Left lobe of liver (tissue), 2 donors: ENCODE measurements around the gene GSTT4. TPM values are rescaled to one million over a fixed set of nuclear protein-coding genes. Genes with fewer than 3 reads are reported as not detected.
"Not testable (repeated sequence)": the region's sequence is repeated elsewhere in the genome, so short reads cannot be mapped to it uniquely, and the experiment has no call there.

Source experiments
- ATAC-seq: fragments of 200-7000 bp; cut with Tn5 transposase; one replicate; pipeline ENCODE4 v1.9.1; 2020; ENCODE audit warnings: mild to moderate bottlenecking, moderate library complexity
- DNase-seq: peaks from one replicate; pipeline ENCODE4 v3.0.0-alpha.2; 2020; ENCODE audit warnings: low spot score
- total RNA-seq: library from RNA; stranded (reverse); gene quantifications from one replicate; pipeline ENCODE4 v1.2.1, GENCODE V29; 2021
- donor health status: DM: no; HTN: no; CAD: no; lungs with moderate emphysema.
- donor health status: DM: no; HTN: yes; CAD: no.

Gene GSTT4
- total RNA-seq, 1 donor from 2014 or later = not detected

DNA sequence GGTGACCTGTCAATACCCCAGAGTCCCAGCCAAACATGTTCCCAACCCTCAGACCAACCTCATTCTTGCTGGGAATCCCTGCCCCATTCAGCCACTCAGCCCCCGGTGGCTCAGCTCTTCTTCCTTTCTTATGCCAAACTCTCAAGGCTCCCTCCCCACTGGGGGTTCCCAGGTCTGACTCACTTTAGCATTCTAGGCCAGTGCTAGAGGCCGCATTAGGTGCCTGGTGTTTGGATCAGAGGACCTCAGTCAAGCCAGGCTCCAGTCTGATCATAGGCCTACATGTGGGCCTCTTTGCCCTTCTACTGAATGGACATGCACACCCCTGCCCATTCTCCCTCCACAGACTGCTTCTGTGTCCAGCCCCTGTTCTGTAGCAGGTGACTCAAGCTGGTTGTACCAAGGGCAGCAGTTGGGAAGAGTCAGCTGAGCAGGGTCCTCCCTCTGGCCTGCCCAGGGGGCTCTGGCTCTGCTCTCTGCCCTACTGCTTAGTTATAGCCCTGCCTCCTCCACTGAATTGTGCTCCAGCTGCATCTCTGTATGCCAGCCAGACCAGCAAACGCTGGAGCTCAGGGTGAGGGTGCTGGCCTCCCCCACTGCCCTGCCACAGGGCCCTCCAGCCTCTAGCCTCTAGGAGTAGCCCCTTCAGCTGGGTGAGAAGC is 15.5 kb downstream of the GSTT4 start:
- DNase-seq, ATAC-seq: not testable (repeated sequence)

DNA sequence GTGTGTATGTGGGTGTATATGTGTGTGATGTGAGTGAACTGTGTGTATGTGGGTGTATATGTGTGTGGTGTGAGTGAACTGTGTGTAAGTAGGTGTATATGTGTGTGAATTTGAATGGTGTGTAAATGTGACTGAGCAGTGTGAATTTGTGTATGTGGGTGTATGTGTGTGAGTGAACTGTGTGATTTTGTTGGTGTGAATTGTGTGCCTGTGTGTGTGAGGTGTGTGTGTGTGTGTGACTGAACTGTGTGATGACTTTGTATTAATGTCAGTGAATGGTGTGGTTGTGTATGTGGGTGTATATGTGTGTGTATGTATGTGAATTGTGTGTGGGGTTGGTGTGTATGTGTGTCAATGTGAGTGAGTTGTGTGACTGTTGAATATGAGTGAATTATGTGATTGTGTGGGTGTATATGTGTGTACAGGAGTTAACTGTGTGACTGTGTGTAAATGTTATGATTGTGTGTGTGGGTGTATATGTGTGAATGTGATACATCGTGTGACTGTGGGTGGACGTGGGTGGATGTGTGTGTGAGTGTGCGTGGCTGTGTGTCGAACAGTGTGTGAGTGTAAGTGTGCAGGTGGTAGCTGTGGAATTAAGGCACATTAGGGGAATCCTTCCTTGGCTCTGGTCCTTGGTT is 18.6 kb downstream of the GSTT4 start:
- ATAC-seq, DNase-seq: not testable (repeated sequence)

DNA sequence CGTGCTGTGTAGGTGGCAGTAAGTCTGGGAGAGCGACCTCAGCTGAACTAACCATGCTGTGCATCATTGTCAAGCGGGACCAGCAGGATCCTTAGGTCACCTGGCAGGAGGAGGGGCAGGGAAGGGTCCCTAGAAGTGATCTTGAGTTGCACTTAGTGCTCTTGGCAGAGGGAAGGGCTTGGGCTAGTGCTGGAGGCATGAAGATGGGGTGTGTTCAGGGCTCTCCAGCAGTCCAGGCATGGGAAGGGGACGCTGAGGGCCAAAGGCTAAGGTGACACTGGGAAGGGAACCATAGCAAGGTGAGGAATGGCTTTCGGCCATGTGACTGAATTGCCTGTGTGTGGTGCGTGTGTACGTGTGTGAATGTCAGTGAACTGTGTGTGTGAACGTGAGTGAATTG is 19.2 kb downstream of the GSTT4 start:
- not testable (repeated sequence) for DNase-seq, ATAC-seq

DNA sequence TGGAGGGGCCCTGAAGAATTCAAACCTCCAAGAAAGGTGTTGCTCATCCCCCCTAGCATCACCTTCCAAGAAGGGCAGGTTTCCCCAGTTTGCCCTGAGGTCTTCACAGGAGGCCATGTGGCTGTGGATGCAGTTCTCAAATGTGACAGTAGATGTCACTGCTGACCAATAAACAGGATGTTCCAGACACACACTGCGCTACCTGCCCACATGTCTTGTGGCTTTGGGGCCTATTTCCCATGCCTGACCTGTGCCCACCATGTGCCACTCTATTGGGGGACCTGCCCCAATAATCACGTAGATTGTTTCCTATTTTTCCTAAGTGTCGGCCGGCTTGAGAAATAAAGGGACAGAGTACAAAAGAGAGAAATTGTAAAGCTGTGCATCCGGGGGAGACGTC is 20.8 kb downstream of the GSTT4 start:
- DNase-seq = no peak
- ATAC-seq = no peak

DNA sequence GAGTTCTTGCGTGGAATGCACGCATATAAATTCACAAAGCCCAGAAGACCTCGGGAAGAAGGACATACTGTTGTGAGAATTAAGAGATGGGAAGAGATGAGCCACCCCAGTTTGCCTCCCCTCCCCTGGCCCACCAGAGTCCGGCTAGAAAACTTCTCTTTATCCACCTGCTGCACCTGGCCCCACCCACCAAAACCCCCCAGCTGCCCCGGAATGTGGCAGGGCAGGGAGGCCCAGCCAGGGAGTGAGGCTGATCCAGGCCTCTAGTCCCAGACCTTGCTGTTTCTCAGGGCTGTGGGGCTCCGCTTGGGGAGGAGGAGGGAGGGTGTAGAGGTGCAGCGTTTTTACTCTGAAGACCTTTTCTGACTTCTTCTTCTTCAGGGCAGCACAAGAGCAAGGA is 24.7 kb downstream of the GSTT4 start:
- not testable (repeated sequence) for ATAC-seq, DNase-seq

DNA sequence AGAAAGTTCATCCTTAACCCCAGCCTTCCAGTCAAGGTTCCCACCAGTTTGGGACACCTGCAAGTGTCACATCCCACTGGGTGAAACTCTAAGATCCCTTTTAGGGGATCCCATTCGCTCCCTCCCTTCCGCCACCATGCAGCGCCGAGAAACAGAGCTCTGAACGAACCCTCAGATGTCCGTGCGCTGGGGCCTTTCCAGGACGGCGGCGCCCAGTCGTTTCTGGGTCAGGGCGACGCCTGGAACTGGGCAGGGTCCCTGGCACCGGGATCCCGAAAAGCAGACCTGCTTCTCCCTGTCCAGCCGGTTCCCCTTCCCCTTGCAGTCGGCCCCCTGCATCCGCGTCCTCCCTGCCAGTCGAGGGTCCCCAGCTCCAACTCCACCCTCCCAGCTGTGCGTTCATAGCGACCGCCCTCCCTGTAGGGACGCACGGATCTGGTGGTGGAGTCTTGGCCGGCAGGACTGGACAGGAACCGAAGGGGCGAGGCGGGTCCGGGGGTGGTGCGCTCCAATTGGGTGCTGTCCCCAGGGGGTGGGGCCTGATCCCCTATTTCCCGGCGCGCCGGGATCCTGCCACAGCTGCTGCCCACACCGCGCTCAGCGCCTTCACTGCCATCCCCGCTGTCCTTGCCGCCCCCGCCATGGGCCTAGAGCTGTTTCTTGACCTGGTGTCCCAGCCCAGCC is 25.6 kb downstream of the GSTT4 start, which contains the start of gene GSTT2:
TSS of gene GSTT2 (plus strand) at position 578 of the 684 bp plus-strand sequence.
- DNase-seq = not testable (repeated sequence)
- peak; percentile 93 for ATAC-seq

DNA sequence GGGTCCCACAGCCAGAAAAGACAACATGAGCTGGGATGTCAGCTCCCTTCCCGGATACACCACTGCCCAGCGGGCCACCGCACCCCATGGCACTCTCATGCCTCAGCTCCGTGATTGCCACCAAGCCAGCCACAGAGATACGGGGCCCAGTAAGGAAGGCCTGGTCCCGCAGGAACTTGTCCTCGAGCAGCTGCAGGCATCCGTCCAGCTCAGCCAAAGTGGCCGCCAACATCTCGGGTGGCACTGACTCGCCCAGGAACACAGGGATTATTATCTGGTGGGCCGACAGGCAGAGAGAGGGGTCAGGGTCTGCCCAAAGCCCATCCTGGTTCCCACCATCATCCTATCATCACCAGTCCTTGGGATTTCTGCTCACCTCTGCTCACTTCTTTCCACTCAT is 27.9 kb downstream of the GSTT4 start:
- DNase-seq, ATAC-seq: not testable (repeated sequence)

DNA sequence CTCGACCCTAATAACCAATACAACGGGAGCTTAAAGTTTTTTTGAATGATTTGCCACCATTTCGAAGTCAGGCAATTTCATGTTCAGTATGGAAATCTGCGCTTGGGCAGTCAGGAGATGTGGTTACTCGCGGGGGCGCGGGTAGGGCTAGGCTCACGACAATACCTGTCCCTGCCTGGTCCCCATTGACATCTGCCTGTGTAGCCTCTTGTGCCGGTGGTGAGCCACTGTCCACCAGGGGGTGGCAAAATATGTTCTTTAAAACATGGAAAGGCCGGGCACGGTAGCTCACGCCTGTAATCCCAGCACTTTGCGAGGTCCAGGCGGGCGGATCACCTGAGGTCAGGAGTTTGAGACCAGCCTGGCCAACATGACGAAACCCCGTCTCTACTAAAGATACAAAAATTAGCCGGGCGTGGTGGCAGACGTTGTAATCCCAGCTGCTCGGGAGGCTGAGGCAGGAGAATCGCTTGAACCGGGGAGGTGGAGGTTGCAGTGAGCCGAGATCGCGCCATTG is 30.4 kb downstream of the GSTT4 start:
- peak; percentile 63 for ATAC-seq
- DNase-seq = not testable (repeated sequence)

DNA sequence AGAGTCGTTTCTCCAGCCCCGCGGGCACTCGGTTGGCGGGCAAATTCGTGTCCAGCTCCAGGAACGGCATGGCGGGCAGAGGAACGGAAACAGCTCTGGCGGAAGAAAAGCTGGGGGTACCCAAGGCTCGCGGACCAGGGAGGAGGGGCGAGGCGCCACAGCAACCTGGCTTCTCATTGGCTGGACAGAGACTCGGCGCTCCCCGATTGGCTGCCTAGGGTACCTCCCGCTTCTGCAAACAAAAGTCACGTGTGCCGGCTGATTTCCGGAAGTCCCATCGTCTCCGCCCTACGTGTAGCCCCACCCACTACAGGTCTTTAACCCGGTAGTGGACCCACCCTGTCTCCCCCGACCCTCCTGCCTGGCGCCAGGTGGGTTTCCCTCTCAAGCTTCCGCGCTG is 30.9 kb downstream of the GSTT4 start, which contains the start of gene DDT:
TSS of gene DDT (minus strand) at position 97 of the 400 bp plus-strand sequence. CDS start at position 70, 27 bp downstream.
- peak; percentile 90 for ATAC-seq
- DNase-seq = not testable (repeated sequence)

DNA sequence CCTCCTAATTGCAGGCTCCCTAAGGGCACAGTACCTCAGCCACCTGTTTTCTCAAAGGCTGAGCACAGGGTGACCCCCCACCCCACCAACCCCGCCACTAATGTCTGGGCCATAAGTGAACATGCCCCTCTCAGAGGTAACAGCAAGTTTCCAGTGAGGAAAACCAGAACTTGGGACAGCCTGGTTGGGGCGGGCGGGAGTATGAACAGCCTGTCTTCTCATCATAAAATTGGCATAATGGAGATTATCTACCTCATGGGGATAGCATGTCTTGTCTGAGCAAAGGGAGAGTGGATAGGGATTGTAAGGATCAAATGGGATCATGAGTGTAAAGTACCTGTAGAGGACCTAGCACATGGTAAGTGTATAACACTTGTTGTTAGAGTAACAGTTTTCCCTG is 33.3 kb downstream of the GSTT4 start:
- DNase-seq, ATAC-seq: not testable (repeated sequence)

DNA sequence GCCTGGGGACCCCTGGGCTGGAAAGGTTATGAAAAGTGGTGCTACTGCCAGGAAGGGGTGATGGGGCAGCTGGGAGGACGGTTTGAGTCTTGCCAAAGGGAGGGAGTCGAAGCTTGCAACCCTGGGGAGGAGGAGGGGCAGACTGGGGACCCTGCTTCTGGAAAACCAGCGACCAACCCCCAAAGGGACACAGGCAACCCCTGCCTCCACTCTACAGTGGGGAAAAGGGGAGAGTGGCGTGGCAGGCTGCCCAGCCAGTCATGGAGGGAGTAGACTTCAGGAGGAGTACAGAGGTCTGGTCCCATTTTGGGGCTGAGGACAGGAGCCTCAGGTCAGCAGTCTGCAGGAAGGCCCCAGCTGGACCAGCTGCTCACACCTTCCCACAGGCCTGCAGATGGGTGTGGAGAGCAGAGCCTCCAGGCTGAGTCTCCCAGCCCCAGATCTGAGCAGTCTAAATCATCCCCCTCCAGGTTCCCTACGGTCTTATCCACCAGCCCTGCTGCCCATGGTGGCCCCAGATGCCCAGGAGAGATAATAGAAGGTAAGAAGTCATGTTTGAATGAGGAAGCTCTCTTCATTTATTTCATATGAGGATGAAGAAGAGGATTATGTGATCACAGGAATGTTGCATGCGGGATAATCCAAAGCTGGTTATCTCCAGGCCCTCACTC is 34.3 kb downstream of the GSTT4 start:
- ATAC-seq (no peak), DNase-seq (no peak)

DNA sequence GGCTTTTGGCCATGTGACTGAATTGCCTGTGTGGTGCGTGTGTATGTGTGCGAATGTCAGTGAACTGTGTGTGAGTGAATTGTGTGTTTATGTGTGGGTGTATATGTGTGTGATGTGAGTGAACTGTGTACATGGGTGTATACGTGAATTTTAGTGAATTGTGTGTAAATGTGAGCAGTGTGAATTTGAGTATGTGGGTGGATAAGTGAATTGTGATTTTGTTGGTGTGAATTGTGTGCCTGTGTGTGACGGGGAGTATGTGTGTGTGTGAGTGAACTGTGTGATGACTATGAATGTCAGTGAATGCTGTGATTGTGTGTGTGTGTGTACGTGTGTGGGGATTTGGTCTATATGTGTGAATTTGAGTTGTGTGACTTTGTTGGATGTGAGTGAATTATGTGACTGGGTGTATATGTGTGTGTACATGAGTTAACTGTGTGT is 35.0 kb downstream of the GSTT4 start:
- no peak for ATAC-seq

DNA sequence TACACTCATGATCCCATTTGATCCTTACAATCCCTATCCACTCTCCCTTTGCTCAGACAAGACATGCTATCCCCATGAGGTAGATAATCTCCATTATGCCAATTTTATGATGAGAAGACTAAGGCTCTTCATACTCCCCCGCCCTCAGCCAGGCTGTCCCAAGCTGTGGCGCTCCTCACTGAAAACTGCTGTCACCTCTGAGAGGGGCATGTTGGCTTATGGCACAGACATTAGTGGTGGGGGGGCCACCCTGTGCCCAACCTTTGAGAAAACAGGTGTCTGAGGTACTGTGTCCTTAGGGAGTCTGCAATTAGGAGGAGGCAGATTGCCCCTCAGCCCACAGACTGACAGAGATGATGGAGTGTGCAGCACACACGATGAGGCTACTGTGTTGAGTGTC is 36.2 kb downstream of the GSTT4 start:
- ATAC-seq = no peak
- DNase-seq = no peak

More for the DNA sequence above, 35.0 kb downstream of the GSTT4 start:
- no peak for DNase-seq

DNA sequence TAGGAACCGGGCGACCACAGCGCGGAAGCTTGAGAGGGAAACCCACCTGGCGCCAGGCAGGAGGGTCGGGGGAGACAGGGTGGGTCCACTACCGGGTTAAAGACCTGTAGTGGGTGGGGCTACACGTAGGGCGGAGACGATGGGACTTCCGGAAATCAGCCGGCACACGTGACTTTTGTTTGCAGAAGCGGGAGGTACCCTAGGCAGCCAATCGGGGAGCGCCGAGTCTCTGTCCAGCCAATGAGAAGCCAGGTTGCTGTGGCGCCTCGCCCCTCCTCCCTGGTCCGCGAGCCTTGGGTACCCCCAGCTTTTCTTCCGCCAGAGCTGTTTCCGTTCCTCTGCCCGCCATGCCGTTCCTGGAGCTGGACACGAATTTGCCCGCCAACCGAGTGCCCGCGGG is 38.7 kb downstream of the GSTT4 start, which contains the start of gene DDTL:
TSS of gene DDTL (plus strand) at position 321 of the 400 bp plus-strand sequence. CDS start at position 348, 27 bp downstream.
- peak; percentile 91 for ATAC-seq
- DNase-seq = not testable (repeated sequence)

DNA sequence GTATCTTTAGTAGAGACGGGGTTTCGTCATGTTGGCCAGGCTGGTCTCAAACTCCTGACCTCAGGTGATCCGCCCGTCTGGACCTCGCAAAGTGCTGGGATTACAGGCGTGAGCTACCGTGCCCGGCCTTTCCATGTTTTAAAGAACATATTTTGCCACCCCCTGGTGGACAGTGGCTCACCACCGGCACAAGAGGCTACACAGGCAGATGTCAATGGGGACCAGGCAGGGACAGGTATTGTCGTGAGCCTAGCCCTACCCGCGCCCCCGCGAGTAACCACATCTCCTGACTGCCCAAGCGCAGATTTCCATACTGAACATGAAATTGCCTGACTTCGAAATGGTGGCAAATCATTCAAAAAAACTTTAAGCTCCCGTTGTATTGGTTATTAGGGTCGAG is 39.2 kb downstream of the GSTT4 start:
- not testable (repeated sequence) for DNase-seq
- ATAC-seq = peak; percentile 60

DNA sequence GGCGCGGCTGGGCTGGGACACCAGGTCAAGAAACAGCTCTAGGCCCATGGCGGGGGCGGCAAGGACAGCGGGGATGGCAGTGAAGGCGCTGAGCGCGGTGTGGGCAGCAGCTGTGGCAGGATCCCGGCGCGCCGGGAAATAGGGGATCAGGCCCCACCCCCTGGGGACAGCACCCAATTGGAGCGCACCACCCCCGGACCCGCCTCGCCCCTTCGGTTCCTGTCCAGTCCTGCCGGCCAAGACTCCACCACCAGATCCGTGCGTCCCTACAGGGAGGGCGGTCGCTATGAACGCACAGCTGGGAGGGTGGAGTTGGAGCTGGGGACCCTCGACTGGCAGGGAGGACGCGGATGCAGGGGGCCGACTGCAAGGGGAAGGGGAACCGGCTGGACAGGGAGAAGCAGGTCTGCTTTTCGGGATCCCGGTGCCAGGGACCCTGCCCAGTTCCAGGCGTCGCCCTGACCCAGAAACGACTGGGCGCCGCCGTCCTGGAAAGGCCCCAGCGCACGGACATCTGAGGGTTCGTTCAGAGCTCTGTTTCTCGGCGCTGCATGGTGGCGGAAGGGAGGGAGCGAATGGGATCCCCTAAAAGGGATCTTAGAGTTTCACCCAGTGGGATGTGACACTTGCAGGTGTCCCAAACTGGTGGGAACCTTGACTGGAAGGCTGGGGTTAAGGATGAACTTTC is 44.0 kb downstream of the GSTT4 start, which contains the start of gene GSTT2B:
TSS of gene GSTT2B (minus strand) at position 112 of the 688 bp plus-strand sequence. CDS start at position 48, 64 bp downstream.
- ATAC-seq = peak; percentile 89

DNA sequence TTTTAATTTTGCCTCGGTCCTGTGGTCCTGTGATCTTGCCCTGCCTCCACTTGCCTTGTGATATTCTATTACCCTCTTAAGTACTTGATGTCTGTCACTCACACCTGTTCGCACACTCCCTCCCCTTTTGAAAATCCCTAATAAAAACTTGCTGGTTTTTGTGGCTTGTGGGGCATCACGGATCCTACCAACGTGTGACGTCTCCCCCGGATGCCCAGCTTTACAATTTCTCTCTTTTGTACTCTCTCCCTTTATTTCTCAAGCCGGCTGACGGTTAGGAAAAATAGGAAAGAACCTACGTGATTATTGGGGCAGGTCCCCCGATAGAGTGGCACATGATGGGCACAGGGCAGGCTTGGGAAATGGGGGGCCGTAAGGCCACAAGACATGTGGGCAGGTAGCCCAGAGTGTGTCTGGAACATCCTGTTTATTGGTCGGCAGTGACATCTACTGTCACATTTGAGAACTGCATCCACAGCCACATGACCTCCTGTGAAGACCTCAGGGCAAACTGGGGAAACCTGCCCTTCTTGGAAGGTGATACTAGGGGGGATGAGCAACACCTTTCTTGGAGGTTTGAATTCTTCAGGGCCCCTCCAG is 48.9 kb downstream of the GSTT4 start:
- peak; percentile 82 for ATAC-seq
- DNase-seq = peak; percentile 75

More for the DNA sequence above, 44.0 kb downstream of the GSTT4 start, which contains the start of gene GSTT2B:
- DNase-seq = not testable (repeated sequence)

DNA sequence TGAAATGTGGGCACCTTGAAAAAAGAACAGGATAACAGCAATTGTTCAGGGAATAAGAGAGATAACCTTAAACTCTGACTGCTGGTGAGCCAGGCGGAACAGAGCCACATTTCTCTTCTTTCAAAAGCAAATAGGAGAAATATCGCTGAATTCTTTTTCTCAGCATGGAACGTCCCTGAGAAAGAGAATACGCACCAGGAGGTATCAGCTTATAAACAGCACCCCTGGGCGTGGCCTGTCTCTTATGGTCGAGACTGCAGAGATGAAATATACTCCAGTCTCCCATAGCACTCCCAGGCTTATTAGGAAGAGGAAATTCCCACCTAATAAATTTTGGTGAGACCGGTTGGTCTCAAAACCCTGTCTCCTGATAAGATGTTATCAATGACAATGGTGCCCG is 49.4 kb downstream of the GSTT4 start:
- not testable (repeated sequence) for DNase-seq, ATAC-seq

DNA sequence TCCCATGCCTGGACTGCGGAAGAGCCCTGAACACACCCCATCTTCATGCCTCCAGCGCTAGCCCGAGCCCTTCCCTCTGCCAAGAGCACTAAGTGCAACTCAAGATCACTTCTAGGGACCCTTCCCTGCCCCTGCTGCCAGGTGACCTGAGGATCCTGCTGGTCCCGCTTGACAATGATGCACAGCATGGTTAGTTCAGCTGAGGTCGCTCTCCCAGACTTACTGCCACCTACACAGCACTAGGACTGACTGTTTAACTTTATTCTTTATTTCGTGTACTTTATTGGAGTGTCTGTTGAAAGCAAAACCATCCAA is 50.3 kb downstream of the GSTT4 start:
- ATAC-seq, DNase-seq: not testable (repeated sequence)
